Left renal pelvis (tissue), 4 donors: ENCODE data around the gene GPRC5D. TPM values are rescaled to one million over a fixed set of nuclear protein-coding genes. Genes with fewer than 3 reads are reported as not detected.

Experiments
- DNase-seq, 4 donors: peaks; one replicate each; pipeline ENCODE4 v3.0.0-alpha.2; 2013; ENCODE audit warnings: low read depth in 4 of 4, low spot score in 3 of 4
- polyA plus RNA-seq, 4 donors: library from polyadenylated mRNA; unstranded; fragments of 120-200 nt; gene quantifications; one replicate each; pipeline ENCODE4 v1.2.1, GENCODE V29; 2013; ENCODE audit not compliant: insufficient read length in 4 of 4

The GPRC5D gene
- polyA plus RNA-seq, 4 donors = 0.33 to 1.1 (median 0.62) TPM

GRCh38 chr12:12912711-12913110 is 39.3 kb downstream of the GPRC5D start:
- DNase-seq = no peak

DNA sequence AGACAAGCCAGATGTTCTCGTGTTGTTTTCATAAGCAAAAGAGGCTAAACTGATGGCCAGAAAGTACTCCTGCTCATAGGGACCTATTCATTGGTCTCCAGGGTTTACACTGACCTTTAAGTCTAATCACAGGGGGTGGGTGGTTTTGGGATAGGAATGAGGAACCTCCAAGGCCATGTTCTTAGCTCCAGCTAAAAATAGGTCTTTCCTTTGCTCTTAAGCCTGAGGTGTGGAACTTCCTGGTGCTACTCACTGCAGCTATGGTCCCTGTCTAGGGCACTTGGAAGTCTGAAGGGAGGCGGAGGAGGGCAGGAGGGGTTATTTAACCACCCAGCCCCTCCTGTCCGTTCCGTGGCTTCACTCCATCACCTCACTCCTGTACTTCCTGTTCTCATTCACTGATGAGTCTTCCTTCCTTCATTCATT is 42.0 kb downstream of the GPRC5D start:
- no peak for DNase-seq

DNA sequence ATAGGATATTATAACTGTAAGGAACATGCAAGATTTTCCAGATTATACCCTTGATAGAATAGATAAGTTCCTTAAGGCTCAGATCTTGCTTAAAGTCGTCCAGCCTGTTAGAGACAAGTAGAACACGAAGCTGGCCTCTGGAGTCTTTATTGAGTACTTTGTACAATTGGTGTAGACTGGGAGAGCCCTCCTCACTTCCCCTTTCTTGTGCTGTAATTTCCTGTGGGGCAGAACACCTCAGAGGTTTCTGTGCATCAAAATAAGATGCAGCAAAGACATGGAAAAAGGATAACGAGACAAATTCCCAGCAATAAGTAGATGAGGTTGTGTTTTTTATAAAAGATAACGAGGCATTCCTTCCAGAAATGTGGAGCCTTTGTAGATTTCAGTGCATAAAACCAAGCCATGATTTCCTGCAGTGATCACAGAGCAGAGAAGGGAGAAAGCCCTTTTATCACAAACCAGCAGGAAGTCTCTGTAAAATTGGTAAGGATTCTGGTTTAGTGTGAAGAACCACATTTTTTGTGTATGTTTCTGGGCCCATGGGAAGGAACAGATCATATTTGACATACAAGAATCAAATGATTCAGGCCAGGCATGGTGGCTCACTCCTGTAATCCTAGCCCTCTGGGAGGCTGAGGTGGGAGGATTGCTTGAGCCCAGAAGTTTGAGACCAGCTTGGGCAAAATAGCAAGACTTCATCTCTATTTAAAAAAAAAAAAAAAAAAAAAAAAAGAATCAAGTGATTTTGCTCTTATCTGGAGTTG is 42.6 kb downstream of the GPRC5D start:
- no peak for DNase-seq

GRCh38 chr12:12908711-12909110 is 43.3 kb downstream of the GPRC5D start:
- DNase-seq = no peak

GRCh38 chr12:12908252-12908651 is 43.7 kb downstream of the GPRC5D start:
- no peak for DNase-seq

- DNase-seq = no peak
These were observed 44.4 kb downstream of the GPRC5D start for GRCh38 chr12:12907552-12907951.

- DNase-seq = no peak
These were observed 48.0 kb downstream of the GPRC5D start for GRCh38 chr12:12903642-12904609.

DNA sequence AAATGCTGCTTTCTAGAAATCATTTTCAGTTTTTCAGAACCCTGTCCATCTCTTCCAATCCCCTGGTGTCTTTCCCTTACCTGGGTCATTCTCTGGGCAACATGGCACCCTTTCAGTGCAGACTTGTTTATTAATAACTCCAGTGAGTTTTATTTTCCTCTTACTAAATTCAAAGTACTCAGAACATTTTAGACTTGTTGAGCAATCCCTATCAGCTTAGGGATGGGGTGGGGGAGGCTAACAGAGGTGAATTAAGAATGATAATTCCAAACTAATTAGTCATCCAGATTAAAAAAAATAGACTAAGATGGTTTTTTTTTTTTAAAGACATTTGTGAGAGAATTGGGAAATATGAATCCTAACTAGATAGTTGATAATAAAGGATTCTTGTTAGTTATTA is 49.9 kb downstream of the GPRC5D start:
- DNase-seq = no peak

- DNase-seq = no peak
These were observed 50.7 kb downstream of the GPRC5D start for GRCh38 chr12:12901158-12901791.

DNA sequence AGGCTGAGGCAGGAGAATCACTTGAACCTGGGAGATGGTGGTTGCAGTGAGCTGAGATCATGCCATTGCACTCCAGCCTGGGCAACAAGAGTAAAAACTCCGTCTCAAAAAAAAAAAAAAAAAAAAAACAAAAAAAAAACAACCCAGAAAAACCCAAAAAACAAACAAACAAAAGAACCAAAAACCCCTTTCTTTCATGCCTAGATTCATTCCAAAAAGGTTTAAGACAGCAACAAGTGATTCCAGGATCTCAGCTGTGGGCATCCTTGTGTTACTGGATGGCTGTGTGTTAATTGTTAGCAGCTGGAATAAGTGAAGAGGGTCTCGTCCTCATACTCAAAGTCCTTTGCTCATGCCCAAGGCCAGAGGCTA is 51.2 kb downstream of the GPRC5D start:
- DNase-seq = no peak

- no peak for DNase-seq
These were observed 52.2 kb downstream of the GPRC5D start for GRCh38 chr12:12899530-12900380.

DNA sequence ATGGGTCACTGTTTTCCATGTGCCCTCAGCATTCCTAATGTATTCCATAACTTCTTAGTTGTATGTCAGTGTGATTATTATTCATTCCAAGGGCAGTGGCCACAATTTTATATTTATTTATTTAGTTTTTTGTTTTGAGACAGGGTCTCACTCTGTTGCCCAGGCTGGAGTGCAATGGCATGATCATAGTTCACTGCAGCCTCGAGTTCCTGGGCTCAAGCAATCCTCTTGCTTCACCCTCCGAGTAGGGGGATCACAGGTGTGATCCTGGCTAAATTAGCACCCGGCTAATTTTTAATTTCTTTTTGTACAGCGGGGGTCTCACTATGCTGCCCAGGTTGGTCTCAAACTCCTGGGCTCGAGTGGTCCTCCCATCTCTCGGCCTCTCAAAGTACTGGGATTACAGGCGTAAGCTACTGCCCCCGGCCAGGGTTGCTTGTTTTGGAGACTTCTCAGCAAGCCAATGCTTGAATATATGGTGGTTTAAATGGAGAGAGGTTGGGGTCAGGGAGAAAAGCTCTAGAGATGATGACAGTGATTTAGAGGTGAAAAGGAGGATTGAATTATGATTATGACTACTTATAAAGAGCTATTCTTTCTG is 53.0 kb downstream of the GPRC5D start:
- no peak for DNase-seq

DNA sequence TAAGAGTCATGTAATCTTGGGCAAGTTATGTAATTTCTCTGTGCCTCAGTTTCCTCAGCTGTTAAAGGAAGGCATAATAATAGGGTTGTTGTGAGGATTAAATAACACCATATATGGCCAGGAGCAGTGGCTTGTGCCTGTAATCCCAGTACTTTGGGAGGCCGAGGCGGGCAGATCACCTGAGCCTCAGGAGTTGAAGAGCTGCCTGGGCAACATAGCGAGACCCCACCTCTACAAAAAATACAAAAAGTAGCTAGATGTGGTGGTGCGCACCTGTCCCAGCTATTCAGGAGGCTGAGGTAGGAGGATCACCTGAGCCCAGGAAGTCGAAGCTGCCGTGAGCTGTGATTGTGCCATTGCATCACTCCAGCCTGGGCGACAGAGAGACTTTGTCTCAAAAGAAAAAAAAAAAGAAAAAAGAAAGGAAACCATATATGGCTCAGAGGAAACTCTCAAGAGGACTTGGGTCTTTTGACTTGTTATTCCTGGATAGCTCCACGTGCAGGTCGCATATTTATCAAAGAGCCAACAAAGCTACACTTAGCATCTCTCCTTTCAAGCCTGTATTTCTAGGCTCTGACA is 53.7 kb downstream of the GPRC5D start:
- no peak for DNase-seq

GRCh38 chr12:12897302-12897701 is 54.7 kb downstream of the GPRC5D start:
- no peak for DNase-seq

DNA sequence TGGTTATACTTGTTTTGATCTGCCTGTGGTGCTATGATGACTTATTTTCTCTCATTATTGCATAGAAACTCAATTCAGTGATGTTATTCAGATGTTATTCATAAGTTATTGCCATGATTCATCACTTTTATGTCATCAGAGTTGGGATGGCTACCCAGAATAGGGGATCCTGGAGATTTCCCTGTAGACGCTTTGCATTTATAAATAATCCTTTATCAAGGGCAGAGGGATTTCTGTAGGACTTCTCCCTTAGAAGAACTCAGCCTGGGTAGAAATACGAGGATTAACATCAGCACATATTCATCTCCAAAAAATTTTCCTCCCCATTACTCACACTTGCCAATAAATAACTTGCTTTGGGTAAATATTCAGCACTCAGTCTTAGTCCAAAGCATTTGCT is 55.7 kb downstream of the GPRC5D start:
- no peak for DNase-seq

DNA sequence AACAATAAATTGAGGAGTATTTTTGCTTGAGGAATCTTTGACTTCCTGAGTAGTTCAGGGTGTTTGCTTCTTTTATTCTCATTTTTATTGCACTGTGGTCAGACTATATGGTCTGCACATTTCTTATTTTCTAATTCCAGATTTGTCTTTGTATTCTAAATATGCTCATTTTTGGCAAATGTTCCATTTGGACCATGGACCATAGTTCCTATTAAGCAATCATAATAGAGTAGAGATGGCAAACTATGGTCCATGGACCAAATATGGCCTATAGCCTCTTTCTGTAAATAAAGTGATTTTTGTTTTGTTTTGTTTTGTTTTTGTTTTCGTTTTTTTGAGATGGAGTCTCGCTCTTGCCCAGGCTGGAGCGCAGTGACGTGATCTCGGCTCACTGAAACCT is 58.5 kb downstream of the GPRC5D start:
- no peak for DNase-seq

DNA sequence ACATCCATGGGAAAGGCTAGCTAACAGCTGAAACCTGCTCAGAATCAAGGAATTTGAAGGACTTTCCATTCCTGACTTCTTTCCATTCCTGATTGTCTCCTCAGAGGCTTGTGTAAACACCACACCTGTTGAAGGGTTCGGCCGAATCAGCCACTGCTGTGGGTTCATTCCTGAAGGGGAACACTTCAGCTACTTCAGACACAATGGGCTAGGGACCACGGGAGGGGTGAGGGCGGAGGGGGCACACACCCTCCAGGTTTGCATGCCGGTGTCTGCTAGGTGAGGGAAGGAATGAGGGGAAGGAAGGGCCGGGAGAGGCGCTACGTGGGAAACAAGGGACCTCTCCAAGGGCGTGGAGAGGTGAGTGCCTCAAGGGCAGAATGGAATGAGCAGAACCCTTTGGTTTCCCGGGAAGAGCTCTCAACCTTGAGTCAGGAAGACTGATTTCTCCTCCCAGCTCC is 59.3 kb downstream of the GPRC5D start:
- DNase-seq = no peak

DNA sequence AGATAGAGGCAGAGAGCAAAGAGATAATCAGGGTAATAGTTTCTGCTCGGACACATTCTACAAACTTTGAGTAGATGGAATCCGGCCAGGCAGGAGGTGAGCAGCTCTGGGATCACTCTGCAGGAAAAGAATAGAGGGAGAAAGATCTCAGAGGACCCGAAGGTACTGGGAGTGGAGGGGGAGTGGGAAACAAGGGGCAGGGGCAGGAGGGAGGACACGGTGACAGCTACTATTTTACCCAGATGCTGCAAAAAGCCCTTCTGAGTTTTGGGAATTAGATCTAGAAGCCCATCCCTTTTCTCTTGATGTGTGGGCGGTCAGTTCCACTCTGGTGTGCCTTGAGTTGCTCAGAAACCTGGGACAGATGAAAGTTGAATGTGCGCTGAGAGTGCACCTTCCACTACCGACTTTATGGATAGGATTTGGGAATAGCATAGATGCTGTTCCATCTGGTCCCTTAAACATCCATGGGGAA is 60.1 kb downstream of the GPRC5D start:
- DNase-seq = no peak
